ENCODE data around the gene YIF1B. TPM values are rescaled to one million over a fixed set of nuclear protein-coding genes. Genes with fewer than 3 reads are reported as not detected.

Gene YIF1B
- total and polyA plus RNA-seq, 9 of the 15 experiments (the other 6 are each of a cell fraction or from before 2014, with no cell fraction given): 8.5 to 586 (median 323) TPM

DNA sequence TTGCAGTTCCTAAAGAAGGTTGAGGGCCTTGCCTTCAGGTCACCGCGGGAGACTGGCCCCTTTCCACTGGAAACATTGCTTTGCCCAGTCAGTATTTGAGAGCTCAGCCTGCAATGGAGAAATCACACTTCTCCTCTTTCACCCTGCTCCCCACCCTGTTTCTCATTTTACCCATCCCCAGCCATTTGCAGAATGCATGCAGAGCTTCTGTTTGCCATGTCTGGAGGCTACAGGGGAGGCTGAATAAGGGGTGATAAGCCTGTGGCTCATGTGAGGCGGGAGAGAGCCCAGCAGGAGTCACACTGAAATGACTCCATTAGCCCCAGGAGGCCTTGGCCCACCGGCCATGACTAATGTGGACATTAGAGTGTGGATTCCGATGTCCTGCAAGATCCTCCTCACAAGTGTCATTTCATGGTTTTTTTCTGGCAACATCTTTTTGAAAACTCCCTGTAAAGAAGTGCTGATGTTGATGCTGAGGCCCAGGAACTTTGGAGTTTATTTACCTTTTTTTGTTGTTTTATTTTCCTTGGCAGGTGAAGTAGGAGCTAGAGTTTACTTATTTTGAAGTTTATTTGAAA lies 45.1 kb downstream of the YIF1B start (continued):
- TF ChIP-seq, protein P1, sequence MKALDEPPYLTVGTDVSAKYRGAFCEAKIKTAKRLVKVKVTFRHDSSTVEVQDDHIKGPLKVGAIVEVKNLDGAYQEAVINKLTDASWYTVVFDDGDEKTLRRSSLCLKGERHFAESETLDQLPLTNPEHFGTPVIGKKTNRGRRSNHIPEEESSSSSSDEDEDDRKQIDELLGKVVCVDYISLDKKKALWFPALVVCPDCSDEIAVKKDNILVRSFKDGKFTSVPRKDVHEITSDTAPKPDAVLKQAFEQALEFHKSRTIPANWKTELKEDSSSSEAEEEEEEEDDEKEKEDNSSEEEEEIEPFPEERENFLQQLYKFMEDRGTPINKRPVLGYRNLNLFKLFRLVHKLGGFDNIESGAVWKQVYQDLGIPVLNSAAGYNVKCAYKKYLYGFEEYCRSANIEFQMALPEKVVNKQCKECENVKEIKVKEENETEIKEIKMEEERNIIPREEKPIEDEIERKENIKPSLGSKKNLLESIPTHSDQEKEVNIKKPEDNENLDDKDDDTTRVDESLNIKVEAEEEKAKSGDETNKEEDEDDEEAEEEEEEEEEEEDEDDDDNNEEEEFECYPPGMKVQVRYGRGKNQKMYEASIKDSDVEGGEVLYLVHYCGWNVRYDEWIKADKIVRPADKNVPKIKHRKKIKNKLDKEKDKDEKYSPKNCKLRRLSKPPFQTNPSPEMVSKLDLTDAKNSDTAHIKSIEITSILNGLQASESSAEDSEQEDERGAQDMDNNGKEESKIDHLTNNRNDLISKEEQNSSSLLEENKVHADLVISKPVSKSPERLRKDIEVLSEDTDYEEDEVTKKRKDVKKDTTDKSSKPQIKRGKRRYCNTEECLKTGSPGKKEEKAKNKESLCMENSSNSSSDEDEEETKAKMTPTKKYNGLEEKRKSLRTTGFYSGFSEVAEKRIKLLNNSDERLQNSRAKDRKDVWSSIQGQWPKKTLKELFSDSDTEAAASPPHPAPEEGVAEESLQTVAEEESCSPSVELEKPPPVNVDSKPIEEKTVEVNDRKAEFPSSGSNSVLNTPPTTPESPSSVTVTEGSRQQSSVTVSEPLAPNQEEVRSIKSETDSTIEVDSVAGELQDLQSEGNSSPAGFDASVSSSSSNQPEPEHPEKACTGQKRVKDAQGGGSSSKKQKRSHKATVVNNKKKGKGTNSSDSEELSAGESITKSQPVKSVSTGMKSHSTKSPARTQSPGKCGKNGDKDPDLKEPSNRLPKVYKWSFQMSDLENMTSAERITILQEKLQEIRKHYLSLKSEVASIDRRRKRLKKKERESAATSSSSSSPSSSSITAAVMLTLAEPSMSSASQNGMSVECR (CRISPR knock-in tag; IDR thresholded peaks at IDR 0.05): no peak
- TF ChIP-seq, protein P2, sequence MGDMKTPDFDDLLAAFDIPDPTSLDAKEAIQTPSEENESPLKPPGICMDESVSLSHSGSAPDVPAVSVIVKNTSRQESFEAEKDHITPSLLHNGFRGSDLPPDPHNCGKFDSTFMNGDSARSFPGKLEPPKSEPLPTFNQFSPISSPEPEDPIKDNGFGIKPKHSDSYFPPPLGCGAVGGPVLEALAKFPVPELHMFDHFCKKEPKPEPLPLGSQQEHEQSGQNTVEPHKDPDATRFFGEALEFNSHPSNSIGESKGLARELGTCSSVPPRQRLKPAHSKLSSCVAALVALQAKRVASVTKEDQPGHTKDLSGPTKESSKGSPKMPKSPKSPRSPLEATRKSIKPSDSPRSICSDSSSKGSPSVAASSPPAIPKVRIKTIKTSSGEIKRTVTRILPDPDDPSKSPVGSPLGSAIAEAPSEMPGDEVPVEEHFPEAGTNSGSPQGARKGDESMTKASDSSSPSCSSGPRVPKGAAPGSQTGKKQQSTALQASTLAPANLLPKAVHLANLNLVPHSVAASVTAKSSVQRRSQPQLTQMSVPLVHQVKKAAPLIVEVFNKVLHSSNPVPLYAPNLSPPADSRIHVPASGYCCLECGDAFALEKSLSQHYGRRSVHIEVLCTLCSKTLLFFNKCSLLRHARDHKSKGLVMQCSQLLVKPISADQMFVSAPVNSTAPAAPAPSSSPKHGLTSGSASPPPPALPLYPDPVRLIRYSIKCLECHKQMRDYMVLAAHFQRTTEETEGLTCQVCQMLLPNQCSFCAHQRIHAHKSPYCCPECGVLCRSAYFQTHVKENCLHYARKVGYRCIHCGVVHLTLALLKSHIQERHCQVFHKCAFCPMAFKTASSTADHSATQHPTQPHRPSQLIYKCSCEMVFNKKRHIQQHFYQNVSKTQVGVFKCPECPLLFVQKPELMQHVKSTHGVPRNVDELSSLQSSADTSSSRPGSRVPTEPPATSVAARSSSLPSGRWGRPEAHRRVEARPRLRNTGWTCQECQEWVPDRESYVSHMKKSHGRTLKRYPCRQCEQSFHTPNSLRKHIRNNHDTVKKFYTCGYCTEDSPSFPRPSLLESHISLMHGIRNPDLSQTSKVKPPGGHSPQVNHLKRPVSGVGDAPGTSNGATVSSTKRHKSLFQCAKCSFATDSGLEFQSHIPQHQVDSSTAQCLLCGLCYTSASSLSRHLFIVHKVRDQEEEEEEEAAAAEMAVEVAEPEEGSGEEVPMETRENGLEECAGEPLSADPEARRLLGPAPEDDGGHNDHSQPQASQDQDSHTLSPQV (IDR thresholded peaks at IDR 0.05): peak; percentile 91
- TF ChIP-seq TAF9B (IDR thresholded peaks at IDR 0.05; ENCODE audit: partially characterized antibody): peak; percentile 29
- TF ChIP-seq CC2D1A (IDR thresholded peaks at IDR 0.05): 0 out of 2 replicates have a peak, but pooled peaks have one; percentile 8
- peak; percentile 75 for TF ChIP-seq STAT5A (IDR thresholded peaks at IDR 0.05; ENCODE audit: borderline replicate concordance, low read length)
- TF ChIP-seq, protein P3, sequence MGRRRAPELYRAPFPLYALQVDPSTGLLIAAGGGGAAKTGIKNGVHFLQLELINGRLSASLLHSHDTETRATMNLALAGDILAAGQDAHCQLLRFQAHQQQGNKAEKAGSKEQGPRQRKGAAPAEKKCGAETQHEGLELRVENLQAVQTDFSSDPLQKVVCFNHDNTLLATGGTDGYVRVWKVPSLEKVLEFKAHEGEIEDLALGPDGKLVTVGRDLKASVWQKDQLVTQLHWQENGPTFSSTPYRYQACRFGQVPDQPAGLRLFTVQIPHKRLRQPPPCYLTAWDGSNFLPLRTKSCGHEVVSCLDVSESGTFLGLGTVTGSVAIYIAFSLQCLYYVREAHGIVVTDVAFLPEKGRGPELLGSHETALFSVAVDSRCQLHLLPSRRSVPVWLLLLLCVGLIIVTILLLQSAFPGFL (CRISPR knock-in tag; IDR thresholded peaks at IDR 0.05): 0 out of 2 replicates have a peak, but pooled peaks have one; percentile 72
- TF ChIP-seq MYNN (IDR thresholded peaks at IDR 0.05): peak; percentile 71; the same call in 1 of the 2 replicates
- TF ChIP-seq MYNN (CRISPR knock-in tag; IDR thresholded peaks at IDR 0.05): no peak
- TF ChIP-seq SP1 (CRISPR knock-in tag; IDR thresholded peaks at IDR 0.05): 0 out of 2 replicates have a peak, but pooled peaks have one; percentile 13
- TF ChIP-seq ZSCAN29 (IDR thresholded peaks at IDR 0.05): no peak
- 0 out of 2 replicates have a peak, but pooled peaks have one; percentile 35 for TF ChIP-seq RB1 (IDR thresholded peaks at IDR 0.05; ENCODE audit: low read depth)
- TF ChIP-seq, protein P4, sequence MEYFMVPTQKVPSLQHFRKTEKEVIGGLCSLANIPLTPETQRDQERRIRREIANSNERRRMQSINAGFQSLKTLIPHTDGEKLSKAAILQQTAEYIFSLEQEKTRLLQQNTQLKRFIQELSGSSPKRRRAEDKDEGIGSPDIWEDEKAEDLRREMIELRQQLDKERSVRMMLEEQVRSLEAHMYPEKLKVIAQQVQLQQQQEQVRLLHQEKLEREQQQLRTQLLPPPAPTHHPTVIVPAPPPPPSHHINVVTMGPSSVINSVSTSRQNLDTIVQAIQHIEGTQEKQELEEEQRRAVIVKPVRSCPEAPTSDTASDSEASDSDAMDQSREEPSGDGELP (CRISPR knock-in tag; IDR thresholded peaks at IDR 0.05; ENCODE audit: borderline replicate concordance): peak; percentile 41; the same call in 1 of the 2 replicates
- TF ChIP-seq SMARCE1 (IDR thresholded peaks at IDR 0.05): peak; percentile 57; the same call in 1 of the 2 replicates
- TF ChIP-seq EP300 (IDR thresholded peaks at IDR 0.05; ENCODE audit: low read length): peak; percentile 60; the same call in 1 of the 2 replicates
- TF ChIP-seq POLR3G (IDR thresholded peaks at IDR 0.05; ENCODE audit: extremely low read depth, insufficient read length, insufficient replicate concordance): no peak
- TF ChIP-seq JUND (IDR thresholded peaks at IDR 0.05; ENCODE audit: borderline replicate concordance, low read depth, low read length): peak; percentile 56
- peak; percentile 13; the same call in 1 of the 3 replicates for TF ChIP-seq JUND (tag; IDR thresholded peaks at IDR 0.05; ENCODE audit: borderline replicate concordance, low read depth, low read length)
- peak; percentile 44 for TF ChIP-seq TAF1 (IDR thresholded peaks at IDR 0.05; ENCODE audit: control insufficient read depth, extremely low read depth, insufficient read depth, low read length, severe bottlenecking)

All from K562 (cell line).